22Rv1 (cell line): ENCODE results near the gene AIF1.

Source experiments
- H3K27ac ChIP-seq: fragments of 450-650 bp; 2 replicates; pipeline ENCODE4 v1.5.1; 2017
- ZFX ChIP-seq: fragments of 450-650 bp; IDR thresholded peaks from 2 replicates; pipeline ENCODE4 v1.6.1; 2017; ENCODE audit warnings: antibody characterized with exemption, borderline replicate concordance
- TF ChIP-seq, protein P1 (sequence below): fragments of 450-650 bp; IDR thresholded peaks from 2 replicates; pipeline ENCODE4 v1.5.1; 2017; ENCODE audit warnings: mild to moderate bottlenecking

AIF1 gene

DNA sequence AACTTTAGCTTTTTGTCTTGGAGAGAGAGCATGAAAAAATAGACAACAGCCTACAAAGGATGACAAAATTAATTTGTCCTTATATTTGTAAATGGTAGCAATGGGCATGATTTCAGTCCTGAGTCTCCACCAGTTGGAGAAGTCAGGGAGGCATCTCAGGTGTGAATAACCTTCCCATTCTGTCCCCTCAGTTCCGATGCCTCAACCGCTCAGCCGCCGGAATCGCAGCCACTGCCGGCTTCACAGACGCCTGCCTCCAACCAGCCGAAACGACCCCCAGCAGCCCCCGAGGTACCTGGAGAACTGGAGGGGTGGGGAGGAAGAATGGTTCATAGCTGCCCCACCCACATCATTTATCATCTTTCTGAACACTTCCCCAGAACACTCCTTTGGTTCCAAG is 9.0 kb downstream of the AIF1 start:
- no peak overlapping the region for H3K27ac ChIP-seq
- no peak for TF ChIP-seq ZFX

DNA sequence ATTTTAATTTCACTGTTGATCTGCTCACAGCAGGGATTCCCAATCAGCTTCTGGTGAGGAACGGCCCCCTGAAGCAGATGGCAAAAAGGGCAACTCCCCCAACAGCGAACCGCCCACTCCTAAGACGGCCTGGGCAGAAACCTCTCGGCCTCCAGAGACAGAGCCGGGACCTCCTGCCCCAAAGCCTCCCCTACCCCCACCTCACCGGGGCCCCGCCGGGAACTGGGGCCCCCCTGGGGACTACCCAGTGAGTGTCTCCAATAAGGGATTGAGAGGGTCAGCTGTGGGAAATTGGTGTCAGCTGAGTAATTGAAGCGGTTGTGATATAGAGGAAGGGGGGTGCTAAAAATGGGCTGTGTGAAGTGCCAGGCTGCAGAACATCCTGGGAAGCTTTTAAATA is 11.9 kb downstream of the AIF1 start:
- no peak for TF ChIP-seq ZFX
- TF ChIP-seq, protein P1, sequence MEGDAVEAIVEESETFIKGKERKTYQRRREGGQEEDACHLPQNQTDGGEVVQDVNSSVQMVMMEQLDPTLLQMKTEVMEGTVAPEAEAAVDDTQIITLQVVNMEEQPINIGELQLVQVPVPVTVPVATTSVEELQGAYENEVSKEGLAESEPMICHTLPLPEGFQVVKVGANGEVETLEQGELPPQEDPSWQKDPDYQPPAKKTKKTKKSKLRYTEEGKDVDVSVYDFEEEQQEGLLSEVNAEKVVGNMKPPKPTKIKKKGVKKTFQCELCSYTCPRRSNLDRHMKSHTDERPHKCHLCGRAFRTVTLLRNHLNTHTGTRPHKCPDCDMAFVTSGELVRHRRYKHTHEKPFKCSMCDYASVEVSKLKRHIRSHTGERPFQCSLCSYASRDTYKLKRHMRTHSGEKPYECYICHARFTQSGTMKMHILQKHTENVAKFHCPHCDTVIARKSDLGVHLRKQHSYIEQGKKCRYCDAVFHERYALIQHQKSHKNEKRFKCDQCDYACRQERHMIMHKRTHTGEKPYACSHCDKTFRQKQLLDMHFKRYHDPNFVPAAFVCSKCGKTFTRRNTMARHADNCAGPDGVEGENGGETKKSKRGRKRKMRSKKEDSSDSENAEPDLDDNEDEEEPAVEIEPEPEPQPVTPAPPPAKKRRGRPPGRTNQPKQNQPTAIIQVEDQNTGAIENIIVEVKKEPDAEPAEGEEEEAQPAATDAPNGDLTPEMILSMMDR, result no peak
- no peak overlapping the region for H3K27ac ChIP-seq

DNA sequence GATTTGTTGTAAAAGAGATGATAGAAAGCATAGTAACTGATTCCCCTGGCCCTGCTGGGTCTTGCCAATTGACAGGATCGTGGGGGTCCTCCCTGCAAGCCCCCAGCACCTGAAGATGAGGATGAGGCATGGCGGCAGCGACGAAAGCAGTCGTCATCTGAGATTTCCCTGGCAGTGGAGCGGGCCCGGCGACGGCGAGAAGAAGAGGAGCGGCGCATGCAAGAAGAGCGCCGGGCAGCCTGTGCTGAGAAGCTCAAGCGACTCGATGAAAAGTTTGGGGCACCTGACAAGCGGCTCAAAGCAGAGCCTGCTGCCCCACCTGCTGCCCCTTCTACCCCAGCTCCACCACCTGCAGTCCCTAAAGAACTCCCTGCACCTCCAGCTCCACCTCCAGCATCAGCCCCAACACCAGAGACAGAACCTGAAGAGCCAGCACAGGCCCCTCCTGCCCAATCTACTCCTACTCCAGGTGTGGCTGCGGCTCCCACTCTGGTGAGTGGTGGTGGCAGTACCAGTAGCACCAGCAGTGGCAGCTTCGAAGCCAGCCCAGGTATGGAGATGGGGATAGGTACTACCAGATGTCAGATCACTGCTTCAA is 12.8 kb downstream of the AIF1 start:
- H3K27ac ChIP-seq, result no peak overlapping the region
- TF ChIP-seq, protein P1, result no peak
- no peak for TF ChIP-seq ZFX

DNA sequence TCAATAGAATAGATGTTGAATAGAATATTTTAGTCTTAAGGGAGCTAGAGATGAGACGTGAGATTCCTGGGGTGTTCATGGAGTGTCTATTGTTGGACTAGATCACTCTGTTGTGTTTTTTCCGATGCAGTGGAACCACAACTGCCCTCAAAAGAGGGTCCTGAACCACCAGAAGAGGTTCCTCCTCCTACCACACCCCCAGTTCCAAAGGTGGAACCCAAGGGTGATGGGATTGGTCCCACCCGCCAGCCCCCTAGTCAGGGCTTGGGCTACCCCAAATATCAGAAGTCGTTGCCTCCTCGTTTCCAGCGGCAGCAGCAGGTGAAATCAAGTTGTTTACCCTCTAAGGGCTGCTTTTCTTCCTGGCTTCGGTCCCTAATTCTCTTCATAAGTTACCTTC is 14.0 kb downstream of the AIF1 start:
- TF ChIP-seq, protein P1, result no peak
- no peak for TF ChIP-seq ZFX
- H3K27ac ChIP-seq, result no peak overlapping the region

DNA sequence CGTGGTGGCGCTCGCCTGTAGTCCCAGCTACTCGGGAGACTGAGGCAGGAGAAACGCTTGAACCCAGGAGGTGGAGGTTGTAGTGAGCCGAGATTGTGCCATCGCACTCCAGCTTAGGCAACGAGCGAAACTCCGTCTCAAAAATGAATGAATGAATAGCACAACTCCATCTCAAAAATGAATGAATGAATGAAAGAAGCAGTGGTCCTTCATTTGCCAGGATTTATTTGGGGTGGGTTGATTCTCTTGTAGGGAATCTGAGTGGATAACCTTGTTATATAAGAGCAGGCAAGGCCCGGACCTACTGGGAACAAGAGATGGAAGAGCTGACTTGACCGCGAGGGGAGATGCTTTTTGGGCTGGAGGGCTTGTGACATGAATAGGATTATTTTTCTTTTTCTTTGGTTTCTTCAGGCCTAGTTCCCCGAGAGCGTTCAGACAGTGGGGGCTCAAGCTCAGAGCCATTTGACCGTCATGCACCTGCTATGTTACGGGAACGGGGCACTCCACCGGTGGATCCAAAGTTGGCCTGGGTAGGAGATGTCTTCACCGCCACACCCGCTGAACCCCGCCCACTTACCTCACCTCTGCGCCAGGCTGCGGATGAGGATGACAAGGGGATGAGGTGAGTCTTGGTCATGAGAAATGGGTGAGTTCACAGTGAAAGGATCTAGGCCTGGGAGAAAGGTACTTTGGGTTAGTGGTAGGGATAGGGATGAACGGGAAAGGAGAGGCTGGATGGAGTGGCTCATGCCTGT is 15.3 kb downstream of the AIF1 start:
- H3K27ac ChIP-seq, result 0 out of 2 replicates have a peak overlapping the region, but pooled peaks have one; percentile 2
- no peak for TF ChIP-seq ZFX
- TF ChIP-seq, protein P1, result no peak

DNA sequence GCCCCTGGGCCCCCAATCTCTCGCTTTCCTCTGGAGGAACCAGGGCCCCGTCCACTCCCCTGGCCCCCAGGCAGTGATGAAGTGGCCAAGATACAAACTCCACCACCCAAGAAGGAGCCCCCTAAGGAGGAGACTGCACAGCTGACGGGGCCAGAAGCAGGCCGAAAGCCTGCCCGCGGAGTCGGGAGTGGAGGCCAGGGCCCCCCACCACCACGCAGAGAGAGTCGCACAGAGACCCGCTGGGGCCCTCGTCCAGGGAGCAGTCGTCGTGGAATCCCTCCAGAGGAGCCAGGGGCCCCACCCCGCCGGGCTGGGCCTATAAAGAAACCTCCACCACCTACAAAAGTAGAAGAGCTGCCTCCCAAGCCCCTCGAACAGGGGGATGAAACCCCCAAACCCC is 16.2 kb downstream of the AIF1 start:
- H3K27ac ChIP-seq, result 0 out of 2 replicates have a peak overlapping the region, but pooled peaks have one; percentile 2
- no peak for TF ChIP-seq ZFX
- TF ChIP-seq, protein P1, result no peak

DNA sequence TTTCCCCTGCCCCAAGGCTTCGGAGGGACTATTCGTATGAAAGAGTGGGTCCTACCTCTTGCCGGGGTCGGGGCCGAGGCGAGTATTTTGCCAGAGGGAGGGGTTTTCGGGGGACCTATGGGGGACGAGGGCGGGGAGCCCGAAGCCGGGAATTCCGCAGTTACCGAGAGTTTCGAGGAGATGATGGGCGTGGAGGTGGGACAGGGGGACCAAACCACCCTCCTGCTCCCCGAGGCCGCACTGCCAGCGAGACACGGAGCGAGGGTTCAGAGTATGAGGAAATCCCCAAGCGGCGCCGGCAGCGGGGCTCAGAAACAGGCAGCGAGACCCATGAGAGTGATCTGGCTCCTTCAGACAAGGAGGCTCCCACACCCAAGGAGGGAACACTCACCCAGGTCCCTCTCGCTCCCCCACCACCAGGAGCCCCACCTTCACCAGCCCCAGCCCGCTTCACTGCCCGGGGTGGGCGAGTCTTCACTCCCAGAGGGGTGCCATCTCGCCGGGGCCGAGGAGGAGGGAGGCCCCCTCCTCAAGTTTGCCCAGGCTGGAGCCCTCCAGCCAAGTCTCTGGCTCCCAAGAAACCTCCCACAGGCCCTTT is 16.7 kb downstream of the AIF1 start:
- peak overlapping the region; percentile 8; the same call in 1 of the 2 replicates for H3K27ac ChIP-seq

More for the DNA sequence above, 16.7 kb downstream of the AIF1 start:
- TF ChIP-seq, protein P1, result no peak
- TF ChIP-seq ZFX, result no peak
